ENCODE results near the gene NFIC.
"Not testable (repeated sequence)": the region's sequence is repeated elsewhere in the genome, so short reads cannot be mapped to it uniquely, and the experiment has no call there.

The NFIC gene

DNA sequence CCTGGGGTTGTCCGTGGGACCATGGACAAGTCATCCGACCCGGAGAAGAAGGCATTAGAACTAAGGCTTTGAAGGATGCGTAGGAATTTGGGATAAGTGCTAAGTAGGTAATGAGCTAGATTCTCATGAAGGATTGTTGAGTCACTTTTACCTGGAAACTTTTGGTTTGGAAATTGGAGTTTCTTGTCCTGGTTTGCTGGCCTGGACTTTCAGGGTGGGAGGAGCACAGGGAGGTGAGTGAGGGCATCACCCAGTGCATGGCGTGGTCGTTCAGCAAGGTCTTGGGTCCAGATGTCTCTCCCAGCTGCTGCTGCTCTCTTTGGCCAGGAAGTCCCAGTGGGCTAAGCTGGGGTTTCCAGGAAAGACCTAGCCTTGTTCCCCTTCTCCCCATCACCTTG lies 7.6 kb downstream of the NFIC start:
- no peak for DNase-seq (ENCODE audit: low spot score)

DNA sequence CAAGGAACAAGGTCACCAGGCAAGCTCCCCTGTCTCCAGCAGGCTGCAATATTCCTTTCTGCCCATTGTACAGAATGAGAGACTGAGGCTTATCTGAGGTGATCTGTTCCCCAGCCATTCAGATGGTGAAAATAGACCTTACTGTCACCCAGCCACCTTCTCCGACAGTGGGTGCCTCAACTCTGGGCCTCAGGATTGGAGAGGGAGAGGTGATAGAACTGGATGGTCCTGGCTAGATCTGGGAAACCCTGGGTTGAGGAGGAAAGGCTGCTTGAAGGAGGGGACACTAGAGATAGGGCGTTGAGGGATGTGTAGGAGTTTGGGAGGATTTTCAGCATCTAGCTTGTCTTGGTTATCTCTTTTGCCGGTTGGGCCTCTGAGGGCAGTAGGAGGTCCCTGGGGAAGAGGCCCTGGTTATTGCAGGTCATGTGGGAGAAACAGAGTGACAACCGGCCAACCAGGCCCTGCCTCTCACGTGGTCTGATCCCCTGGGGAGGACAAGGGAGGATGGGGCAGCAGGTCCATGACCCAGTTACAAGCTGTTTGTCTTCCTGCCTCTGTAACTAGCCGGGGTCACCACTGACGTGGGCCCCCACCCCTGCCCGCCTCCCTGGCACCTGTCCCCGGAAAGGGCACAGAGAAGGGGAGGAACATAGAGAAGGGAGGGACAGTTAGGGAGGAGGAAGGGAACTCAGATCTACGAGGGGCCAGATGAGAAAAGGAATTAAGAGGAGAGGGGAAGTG lies 8.2 kb downstream of the NFIC start:
- DNase-seq (ENCODE audit: low spot score) = no peak

- peak; percentile 75 for DNase-seq (ENCODE audit: low spot score)
These were observed 9.1 kb downstream of the NFIC start for GRCh38 chr19:3375221-3376090.

- DNase-seq (ENCODE audit: low spot score) = not testable (repeated sequence)
These were observed 9.7 kb downstream of the NFIC start for GRCh38 chr19:3376091-3376455.

GRCh38 chr19:3378352-3379150 lies 12.2 kb downstream of the NFIC start:
- no peak for DNase-seq (ENCODE audit: low spot score)

- no peak for DNase-seq (ENCODE audit: low spot score)
These were observed 14.4 kb downstream of the NFIC start for GRCh38 chr19:3380829-3381228.

- no peak for DNase-seq (ENCODE audit: low spot score)
These were observed 15.5 kb downstream of the NFIC start for GRCh38 chr19:3381701-3382372.

DNA sequence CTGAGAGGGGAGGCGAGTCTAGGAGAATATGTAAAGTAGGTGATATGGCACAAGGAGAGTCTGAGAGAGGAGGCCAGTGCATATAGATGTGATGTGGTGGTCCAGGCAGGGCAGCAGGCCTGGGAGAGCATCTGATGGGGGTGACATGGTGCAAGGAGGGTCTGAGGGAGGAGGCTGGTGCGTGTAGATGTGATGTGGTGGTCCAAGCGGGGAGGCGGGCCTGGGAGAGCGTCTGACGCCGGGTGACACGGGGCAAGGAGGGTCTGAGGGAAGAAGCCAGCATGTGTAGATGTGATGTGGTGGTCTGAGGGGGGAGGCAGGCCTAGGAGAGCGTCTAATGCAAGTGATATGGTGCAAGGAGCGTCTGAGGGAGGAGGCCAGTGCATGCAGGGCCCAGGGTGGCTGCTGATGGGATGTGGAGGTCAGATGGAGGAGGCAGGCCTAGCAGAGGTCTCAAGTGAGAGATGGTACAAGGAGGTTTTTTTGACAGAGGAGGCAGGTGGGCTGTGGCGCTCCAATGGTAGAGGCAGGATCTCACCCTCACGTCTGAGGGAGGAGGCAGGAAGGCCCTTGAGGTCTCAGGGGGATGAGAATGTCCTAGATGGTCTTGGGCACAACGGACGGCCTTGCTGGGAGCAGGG lies 16.2 kb downstream of the NFIC start:
- DNase-seq (ENCODE audit: low spot score) = no peak

DNA sequence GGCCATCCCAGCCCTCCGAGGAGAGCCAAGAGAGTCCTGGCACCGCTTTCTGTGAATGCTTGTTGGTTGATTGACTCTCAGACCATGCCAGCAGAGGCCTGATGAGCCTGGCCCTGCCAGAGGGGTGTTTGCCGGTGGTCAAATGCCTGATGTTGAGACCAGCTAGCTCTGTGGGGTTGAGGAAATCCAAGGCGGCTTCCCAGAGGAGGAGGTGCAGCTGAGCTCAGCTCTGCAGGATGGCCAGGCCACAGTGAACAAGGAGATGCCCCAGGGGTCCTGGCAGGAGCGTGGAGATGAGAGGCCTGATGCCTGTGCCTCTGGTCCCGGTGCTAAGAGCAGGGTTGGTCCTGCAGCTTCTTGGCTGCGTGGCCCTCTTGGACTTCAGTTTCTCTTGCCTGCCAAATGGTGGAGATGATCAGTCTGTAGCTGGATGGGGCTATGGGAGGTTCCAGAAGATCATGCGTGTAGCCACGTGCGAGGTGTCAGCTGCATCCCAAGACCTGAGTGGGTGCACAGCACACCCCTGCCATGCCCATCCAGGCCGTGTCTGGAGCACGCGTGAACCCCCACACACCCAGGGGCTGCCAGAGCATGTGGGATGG lies 16.8 kb downstream of the NFIC start:
- no peak for DNase-seq (ENCODE audit: low spot score)

- DNase-seq (ENCODE audit: low spot score) = no peak
These were observed 20.3 kb downstream of the NFIC start for GRCh38 chr19:3386447-3387234.

DNA sequence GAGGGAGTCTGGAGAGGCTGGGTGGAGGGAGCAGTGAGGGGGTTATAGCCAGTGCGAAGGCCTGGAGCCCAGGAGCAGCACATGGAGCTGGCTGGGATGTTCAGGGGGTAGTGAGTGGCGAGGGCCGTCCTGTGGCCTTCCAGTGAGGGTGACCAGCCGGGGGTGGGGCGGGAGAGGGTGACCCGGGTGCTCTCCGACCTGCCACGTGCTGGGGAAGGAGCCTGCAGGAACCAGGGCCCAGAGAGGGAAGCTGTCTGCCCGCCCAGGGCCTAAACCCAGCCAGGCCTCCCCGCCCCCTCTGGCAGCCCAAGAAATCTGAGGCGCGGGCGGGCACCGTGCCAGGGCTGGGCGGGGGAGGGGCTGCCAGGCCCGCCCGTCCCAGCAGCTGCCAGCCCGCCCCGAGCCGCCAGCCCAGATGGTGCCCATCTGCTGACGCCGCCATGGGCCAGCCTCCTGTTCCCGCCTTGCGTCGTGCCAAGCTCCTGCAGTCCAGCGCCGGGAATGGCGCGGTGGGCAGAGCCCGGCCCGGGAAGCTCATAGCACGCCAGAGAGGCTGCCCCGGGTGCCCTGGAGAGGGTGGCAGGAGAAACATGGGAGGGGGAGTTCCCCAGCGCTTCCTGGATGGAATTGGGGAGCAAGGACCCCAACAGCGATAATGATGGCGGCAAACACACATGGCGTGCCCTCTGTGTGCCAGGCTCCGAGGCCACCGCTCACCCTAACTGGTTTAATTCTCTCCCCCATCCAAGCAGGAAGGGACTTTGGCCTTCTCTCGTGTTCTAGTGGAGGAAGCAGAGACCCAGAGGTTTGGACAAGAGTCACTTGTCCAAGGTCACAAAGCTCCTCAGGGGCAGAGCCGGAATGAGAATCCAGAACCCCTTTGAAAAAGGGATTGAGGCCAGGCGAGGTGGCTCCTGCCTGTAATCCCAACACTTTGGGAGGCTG lies 21.5 kb downstream of the NFIC start:
- DNase-seq (ENCODE audit: low spot score) = peak; percentile 82

DNA sequence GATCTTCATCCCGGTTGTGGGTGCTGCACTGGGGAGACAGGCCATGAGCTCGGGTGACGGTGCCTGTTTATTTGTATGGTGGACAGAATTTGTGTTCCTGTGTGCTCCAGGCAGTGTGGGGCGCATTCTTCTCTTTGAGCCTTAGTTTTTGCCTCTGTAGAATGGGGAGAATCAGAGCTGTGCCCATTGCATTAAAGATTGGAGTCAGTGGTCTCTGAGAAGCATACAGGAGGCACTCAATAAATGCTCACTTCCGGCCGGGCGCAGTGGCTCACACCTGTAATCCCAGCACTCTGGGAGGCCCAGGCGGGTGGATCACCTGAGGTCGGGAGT lies 23.0 kb downstream of the NFIC start:
- no peak for DNase-seq (ENCODE audit: low spot score)

- no peak for DNase-seq (ENCODE audit: low spot score)
These were observed 23.5 kb downstream of the NFIC start for GRCh38 chr19:3389876-3390371.

DNA sequence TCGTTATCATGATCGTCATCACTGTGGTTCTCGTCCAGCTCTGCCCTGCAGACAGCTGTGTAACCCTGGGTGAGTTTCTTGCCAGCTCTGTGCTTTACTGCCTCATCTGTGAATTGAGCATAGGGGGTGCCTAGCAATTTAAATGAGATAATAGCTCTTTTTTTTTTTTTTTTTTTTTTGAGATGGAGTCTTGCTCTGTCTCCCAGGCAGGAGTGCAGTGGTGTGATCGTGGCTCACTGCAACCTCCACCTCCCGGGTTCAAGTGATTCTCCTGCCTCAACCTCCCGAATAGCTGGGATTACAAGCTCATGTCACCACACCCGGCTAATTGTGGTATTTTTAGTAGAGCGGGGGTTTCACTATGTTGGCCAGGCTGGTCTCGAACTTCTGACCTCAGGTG lies 25.5 kb downstream of the NFIC start:
- not testable (repeated sequence) for DNase-seq (ENCODE audit: low spot score)

- DNase-seq (ENCODE audit: low spot score) = no peak
These were observed 26.1 kb downstream of the NFIC start for GRCh38 chr19:3392480-3392879.

- DNase-seq (ENCODE audit: low spot score) = no peak
These were observed 30.5 kb downstream of the NFIC start for GRCh38 chr19:3396881-3397265.

GRCh38 chr19:3397266-3398022 lies 31.1 kb downstream of the NFIC start:
- DNase-seq (ENCODE audit: low spot score) = no peak
